ENCODE measurements around the gene PSKH1. TPM values are rescaled to one million over a fixed set of nuclear protein-coding genes. Genes with fewer than 3 reads are reported as not detected.

PSKH1 gene
- total RNA-seq (2014; rRNA removed; shearing (Covaris generic)) = 6.7 and 11.1 TPM in 2 replicates

GRCh38 chr16:67892899-67893742, at the start of gene PSKH1:
Gene PSKH1 (plus strand): TSS chr16:67893254. CDS start chr16:67908750, 15,496 bp downstream.

GRCh38 chr16:67846320-67847063, 46.6 kb upstream of the PSKH1 start, which contains the start of gene NUTF2:
Gene NUTF2 (plus strand): TSS chr16:67846933. CDS start chr16:67865131, 18,198 bp downstream.

GRCh38 chr16:67847064-67847861, 45.8 kb upstream of the PSKH1 start, which contains the start of gene CENPT:
Gene CENPT (minus strand): TSS chr16:67847693. CDS start chr16:67833859, 13,834 bp downstream.

DNA sequence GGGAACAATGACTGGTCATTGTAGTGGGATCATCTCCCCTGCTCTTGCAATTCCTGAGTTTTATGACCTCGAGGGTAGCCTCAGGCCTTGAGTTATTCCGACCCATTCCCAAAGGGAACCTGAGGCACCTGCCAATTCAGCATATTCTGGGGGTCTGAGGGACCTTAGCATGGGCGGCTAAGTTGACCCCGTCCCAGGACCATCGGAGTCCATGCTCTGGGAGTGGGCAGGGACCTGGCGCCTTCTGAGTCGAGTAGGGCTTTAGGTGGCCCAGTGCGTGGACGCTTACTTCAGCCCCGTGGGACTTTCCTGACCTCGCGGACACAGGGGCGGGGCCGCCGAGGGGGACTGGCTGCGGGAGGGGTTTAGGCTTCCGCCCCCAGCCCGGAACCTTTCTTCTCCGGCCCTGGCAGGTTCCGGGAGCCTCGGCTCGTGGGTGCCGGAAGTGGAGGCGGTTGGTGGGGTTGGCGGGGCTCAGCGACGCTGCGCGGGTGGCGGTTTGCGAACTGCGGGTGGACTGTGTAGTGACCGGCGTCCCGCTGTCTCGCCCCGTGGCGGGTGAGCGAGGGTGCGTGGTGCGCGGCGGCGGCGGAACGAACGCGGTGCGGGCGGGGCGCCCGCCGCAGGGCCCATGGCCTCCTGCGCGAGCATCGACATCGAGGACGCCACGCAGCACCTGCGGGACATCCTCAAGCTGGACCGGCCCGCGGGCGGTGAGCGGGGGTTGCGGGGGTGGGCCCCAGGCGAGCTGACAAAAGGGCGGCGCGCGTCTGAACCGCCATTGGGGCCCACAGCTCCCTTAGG, 20.2 kb upstream of the PSKH1 start, which contains the start of gene EDC4:
TSS of gene EDC4 (plus strand) at position 422 of the 804 bp plus-strand sequence. CDS start at position 632, 210 bp downstream.

GRCh38 chr16:67884684-67885083, 8.4 kb upstream of the PSKH1 start, which contains the start of gene NRN1L:
Gene NRN1L (plus strand): TSS chr16:67884885. CDS start chr16:67884904, 19 bp downstream.

GRCh38 chr16:67931712-67932461, 38.8 kb downstream of the PSKH1 start, which contains the start of gene CTRL:
Gene CTRL (minus strand): TSS chr16:67931862. CDS start chr16:67931852, 10 bp downstream.

DNA sequence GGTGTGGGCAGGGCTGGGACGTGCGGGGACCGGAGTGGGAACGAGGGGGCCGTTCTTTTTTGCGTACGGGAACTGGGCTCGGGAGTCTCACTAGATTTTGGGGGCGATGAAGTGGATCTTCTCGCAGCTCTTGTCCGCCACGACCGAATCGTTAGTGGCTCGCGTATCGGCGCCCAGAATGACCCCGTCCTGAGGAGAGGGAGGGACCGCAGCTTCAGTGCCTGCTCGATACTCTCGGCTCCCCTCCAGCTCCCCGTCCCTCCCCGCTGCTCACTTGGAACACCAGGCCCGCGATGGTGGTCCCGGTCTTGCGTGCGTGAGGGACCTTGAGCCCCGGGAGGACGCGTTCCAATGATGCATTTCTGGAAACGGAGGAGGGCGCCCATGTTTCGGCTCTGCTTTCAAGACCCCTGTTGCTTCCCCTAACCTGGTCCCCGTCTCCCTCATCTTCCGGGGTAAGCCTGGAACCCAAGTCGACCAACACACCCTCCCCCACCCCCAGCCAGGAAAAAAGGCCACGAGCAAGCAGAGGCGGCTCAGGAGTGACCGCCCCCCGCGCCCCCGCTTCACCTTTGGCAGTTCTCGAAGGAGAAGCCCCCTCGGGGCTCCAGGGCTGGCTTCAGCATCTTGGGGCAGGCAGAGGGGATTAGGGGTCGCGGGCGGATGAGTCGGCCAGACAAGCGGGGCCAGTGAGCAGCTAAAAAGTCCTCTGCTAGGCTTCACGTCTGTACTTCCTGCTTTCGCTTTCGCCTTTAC, 43.2 kb downstream of the PSKH1 start, which contains the start of gene PSMB10:
TSS of gene PSMB10 (minus strand) at position 727 of the 756 bp plus-strand sequence. CDS start at position 626, 101 bp downstream.

DNA sequence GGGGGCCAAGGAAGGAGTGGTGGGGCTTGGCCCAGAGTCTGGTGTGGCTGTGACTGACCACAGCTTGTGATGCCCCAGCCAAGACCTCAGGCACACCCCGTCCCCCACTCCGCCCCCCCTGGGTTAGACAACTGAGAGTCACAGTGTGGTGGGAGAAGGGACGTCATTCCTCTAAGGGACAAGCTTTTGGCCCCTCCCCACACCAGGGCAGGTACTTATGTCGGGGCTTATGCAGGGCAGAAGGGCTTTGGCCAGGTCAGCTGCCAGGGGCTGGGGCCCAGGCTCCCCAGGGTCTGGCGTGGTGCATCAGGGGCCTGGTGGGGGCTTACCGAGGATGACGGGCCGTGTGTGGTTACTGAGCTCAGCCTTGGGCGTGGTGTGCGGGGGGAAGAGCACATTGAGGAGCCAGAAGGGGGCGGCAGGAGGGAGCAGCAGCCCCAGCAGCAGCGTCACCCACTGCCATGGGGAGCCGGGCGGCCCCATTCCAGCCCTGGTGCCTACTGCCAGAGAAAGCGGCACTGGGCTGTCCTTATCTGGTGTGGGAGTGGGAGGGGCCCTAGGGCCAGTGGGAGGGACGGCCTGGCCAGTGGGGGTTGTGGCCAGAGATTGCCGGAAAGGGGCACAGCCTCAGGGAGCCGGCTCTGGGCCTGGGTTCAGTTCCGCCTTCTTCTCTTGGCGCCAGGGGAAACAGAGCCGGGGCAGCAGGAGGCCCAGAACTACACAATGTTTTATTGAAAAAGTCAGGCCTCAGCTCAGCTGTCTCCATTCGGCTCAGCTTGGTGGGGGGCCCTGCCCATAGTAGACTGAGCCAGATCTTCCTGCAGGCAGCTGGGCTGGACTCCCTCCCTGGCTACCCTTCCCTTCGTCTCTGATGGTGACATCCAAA, 50.8 kb downstream of the PSKH1 start, which contains the start of gene LCAT:
TSS of gene LCAT (minus strand) at position 502 of the 886 bp plus-strand sequence. CDS start at position 483, 19 bp downstream.

GRCh38 chr16:67968400-67969253, 75.6 kb downstream of the PSKH1 start, which contains the start of gene SLC12A4:
Gene SLC12A4 (minus strand): TSS chr16:67968637. CDS start chr16:67968553, 84 bp downstream.

Small RNAs within 50 kb of the gene (small RNA-seq; reads per million reads assigned to genes)
- not detected for gene AC040162.2
- gene NRN1L = not detected

Other genes starting within 250 kb of the PSKH1 start
- 1.9 and 2.2 TPM in 2 replicates for gene CARMIL2, start 248.1 kb upstream of the PSKH1 start, total RNA-seq (2014; rRNA removed; shearing (Covaris generic))
- 49.5 and 50.1 TPM in 2 replicates for gene ACD, start 233.0 kb upstream of the PSKH1 start, total RNA-seq (2014; rRNA removed; shearing (Covaris generic))
- gene PARD6A, start 232.3 kb upstream of the PSKH1 start, total RNA-seq (2014; rRNA removed; shearing (Covaris generic)) = 4.2 and 4.9 TPM in 2 replicates
- gene ENKD1, start 226.5 kb upstream of the PSKH1 start, total RNA-seq (2014; rRNA removed; shearing (Covaris generic)) = 58.8 and 71.0 TPM in 2 replicates
- gene C16orf86, start 226.4 kb upstream of the PSKH1 start, total RNA-seq (2014; rRNA removed; shearing (Covaris generic)) = 9.2 and 11.4 TPM in 2 replicates
- 19.6 and 19.7 TPM in 2 replicates for gene GFOD2, start 173.9 kb upstream of the PSKH1 start, total RNA-seq (2014; rRNA removed; shearing (Covaris generic))
- gene RANBP10, start 86.7 kb upstream of the PSKH1 start, total RNA-seq (2014; rRNA removed; shearing (Covaris generic)) = 5.4 and 5.5 TPM in 2 replicates
- 0.66 and 1.6 TPM in 2 replicates for gene TSNAXIP1, start 86.4 kb upstream of the PSKH1 start, total RNA-seq (2014; rRNA removed; shearing (Covaris generic))
- 36.9 and 37.4 TPM in 2 replicates for gene THAP11, start 50.9 kb upstream of the PSKH1 start, total RNA-seq (2014; rRNA removed; shearing (Covaris generic))
- gene NUTF2, start 46.3 kb upstream of the PSKH1 start, total RNA-seq (2014; rRNA removed; shearing (Covaris generic)) = 174 TPM in 2 replicates
- 29.7 and 30.7 TPM in 2 replicates for gene CENPT, start 45.6 kb upstream of the PSKH1 start, total RNA-seq (2014; rRNA removed; shearing (Covaris generic))
- gene EDC4, start 20.2 kb upstream of the PSKH1 start, total RNA-seq (2014; rRNA removed; shearing (Covaris generic)) = 82.4 and 94.4 TPM in 2 replicates
- 0.30 TPM in 1 of 2 replicates, not detected in the other for gene NRN1L, start 8.4 kb upstream of the PSKH1 start, total RNA-seq (2014; rRNA removed; shearing (Covaris generic))
- gene CTRL, start 38.6 kb downstream of the PSKH1 start, total RNA-seq (2014; rRNA removed; shearing (Covaris generic)) = 1.6 and 4.0 TPM in 2 replicates
- gene PSMB10, start 43.6 kb downstream of the PSKH1 start, total RNA-seq (2014; rRNA removed; shearing (Covaris generic)) = 69.2 and 69.3 TPM in 2 replicates
- 3.4 and 4.7 TPM in 2 replicates for gene LCAT, start 50.9 kb downstream of the PSKH1 start, total RNA-seq (2014; rRNA removed; shearing (Covaris generic))
- 32.8 and 41.3 TPM in 2 replicates for gene SLC12A4, start 75.4 kb downstream of the PSKH1 start, total RNA-seq (2014; rRNA removed; shearing (Covaris generic))
- not detected in 2 replicates for gene DPEP3, start 87.2 kb downstream of the PSKH1 start, total RNA-seq (2014; rRNA removed; shearing (Covaris generic))
- gene DPEP2, start 106.2 kb downstream of the PSKH1 start, total RNA-seq (2014; rRNA removed; shearing (Covaris generic)) = not detected in 2 replicates
- not detected in 2 replicates for gene DPEP2NB, start 122.7 kb downstream of the PSKH1 start, total RNA-seq (2014; rRNA removed; shearing (Covaris generic))
- gene DDX28, start 130.0 kb downstream of the PSKH1 start, total RNA-seq (2014; rRNA removed; shearing (Covaris generic)) = 28.6 and 31.1 TPM in 2 replicates
- 19.3 and 25.8 TPM in 2 replicates for gene DUS2, start 130.0 kb downstream of the PSKH1 start, total RNA-seq (2014; rRNA removed; shearing (Covaris generic))
- gene NFATC3, start 192.1 kb downstream of the PSKH1 start, total RNA-seq (2014; rRNA removed; shearing (Covaris generic)) = 19.3 and 21.5 TPM in 2 replicates